ENCODE results near the gene CCDC9.

The CCDC9 gene

GRCh38 chr19:47221890-47222289, 34.4 kb upstream of the CCDC9 start:
- no peak for DNase-seq (ENCODE audit: low read depth)
- H3K4me3 ChIP-seq (ENCODE audit: low read depth, low read length): no peak overlapping the region
- no peak for TF ChIP-seq CTCF (IDR thresholded peaks at IDR 0.05; ENCODE audit: insufficient read depth, low read depth, low read length, missing control alignments)

DNA sequence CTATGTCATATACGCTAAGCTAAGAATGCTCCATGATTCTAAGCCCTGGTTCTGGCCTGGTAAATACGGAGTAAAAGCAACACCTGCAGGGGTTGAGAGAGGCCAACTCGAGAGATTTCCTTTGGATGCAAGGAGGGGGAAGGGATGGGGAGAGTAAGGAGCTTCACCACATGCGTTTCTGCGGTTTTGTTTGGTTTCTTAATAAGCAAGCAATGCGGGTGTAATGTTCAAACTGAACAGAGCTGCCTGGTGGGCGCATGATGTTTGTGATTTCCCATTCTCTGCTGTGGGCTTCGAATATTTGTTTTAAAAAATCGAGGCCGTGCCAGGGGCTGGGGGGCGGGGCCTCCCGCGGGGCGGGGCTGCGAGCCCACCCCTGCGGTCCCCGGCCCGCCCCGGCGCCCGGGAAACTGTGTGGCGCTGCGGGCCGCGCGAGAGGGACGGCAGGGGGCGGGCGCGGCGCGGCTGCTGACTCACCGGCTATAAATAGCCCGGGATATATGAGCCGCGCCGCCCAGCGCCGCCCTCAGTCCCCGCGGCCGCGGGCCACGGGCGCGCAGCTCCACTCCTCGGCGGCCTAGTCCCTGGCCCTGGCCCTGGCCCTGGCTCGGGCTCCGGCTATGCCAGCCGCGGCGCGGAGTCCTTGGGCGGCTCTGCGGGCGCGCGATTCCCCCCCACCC, 30.4 kb upstream of the CCDC9 start:
- peak overlapping the region; percentile 90 for H3K4me3 ChIP-seq (ENCODE audit: low read depth, low read length)
- peak; percentile 94 for DNase-seq (ENCODE audit: low read depth)
- TF ChIP-seq CTCF (IDR thresholded peaks at IDR 0.05; ENCODE audit: insufficient read depth, low read depth, low read length, missing control alignments): peak; percentile 24

- TF ChIP-seq CTCF (IDR thresholded peaks at IDR 0.05; ENCODE audit: insufficient read depth, low read depth, low read length, missing control alignments): no peak
- peak overlapping the region; percentile 90 for H3K4me3 ChIP-seq (ENCODE audit: low read depth, low read length)
- DNase-seq (ENCODE audit: low read depth): peak; percentile 95
Measured at GRCh38 chr19:47226426-47227351, 29.6 kb upstream of the CCDC9 start.

GRCh38 chr19:47227352-47228167, 28.8 kb upstream of the CCDC9 start:
- H3K4me3 ChIP-seq (ENCODE audit: low read depth, low read length): peak overlapping the region; percentile 90
- peak; percentile 92 for DNase-seq (ENCODE audit: low read depth)
- no peak for TF ChIP-seq CTCF (IDR thresholded peaks at IDR 0.05; ENCODE audit: insufficient read depth, low read depth, low read length, missing control alignments)

GRCh38 chr19:47228168-47228936, 28.0 kb upstream of the CCDC9 start:
- peak; percentile 57 for DNase-seq (ENCODE audit: low read depth)
- peak overlapping the region; percentile 90 for H3K4me3 ChIP-seq (ENCODE audit: low read depth, low read length)
- TF ChIP-seq CTCF (IDR thresholded peaks at IDR 0.05; ENCODE audit: insufficient read depth, low read depth, low read length, missing control alignments): no peak
